ENCODE data around the gene ADARB1. TPM values are rescaled to one million over a fixed set of nuclear protein-coding genes. Genes with fewer than 3 reads are reported as not detected.

ADARB1 gene
- total and polyA plus RNA-seq, 9 of the 15 experiments (the other 6 are each of a cell fraction or from before 2014, with no cell fraction given): 6.7 to 16.0 (median 8.3) TPM

DNA sequence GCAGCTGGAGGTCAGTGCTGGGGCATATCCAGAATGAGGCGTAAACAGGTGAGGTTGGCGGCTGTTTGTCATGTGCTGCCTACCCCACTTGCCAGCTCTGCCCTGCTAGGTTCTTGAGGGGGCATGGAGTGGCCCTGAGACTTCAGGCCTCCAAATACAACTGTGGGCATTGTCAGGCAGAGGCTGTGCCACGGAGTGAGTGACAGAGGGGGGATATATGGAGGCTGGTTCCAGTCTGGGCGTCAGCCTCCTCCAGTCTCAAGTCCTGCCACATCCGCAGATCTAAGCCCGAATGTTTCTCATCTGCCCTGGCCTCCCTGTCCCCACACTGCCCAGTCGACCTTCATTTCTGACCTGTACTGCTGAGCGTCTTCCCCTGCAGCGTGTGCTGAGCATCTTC lies 128.0 kb downstream of the ADARB1 start (continued):
- TF ChIP-seq, protein P1, sequence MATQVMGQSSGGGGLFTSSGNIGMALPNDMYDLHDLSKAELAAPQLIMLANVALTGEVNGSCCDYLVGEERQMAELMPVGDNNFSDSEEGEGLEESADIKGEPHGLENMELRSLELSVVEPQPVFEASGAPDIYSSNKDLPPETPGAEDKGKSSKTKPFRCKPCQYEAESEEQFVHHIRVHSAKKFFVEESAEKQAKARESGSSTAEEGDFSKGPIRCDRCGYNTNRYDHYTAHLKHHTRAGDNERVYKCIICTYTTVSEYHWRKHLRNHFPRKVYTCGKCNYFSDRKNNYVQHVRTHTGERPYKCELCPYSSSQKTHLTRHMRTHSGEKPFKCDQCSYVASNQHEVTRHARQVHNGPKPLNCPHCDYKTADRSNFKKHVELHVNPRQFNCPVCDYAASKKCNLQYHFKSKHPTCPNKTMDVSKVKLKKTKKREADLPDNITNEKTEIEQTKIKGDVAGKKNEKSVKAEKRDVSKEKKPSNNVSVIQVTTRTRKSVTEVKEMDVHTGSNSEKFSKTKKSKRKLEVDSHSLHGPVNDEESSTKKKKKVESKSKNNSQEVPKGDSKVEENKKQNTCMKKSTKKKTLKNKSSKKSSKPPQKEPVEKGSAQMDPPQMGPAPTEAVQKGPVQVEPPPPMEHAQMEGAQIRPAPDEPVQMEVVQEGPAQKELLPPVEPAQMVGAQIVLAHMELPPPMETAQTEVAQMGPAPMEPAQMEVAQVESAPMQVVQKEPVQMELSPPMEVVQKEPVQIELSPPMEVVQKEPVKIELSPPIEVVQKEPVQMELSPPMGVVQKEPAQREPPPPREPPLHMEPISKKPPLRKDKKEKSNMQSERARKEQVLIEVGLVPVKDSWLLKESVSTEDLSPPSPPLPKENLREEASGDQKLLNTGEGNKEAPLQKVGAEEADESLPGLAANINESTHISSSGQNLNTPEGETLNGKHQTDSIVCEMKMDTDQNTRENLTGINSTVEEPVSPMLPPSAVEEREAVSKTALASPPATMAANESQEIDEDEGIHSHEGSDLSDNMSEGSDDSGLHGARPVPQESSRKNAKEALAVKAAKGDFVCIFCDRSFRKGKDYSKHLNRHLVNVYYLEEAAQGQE (IDR thresholded peaks at IDR 0.05; ENCODE audit: borderline replicate concordance): no peak
- TF ChIP-seq, protein P1 (CRISPR knock-in tag; IDR thresholded peaks at IDR 0.05; ENCODE audit: low read depth): no peak
- TF ChIP-seq PTRF (tag; IDR thresholded peaks at IDR 0.05) (no peak), ZNF431 (CRISPR knock-in tag; IDR thresholded peaks at IDR 0.05) (no peak), NR0B1 (IDR thresholded peaks at IDR 0.05; ENCODE audit: partially characterized antibody) (no peak), CCNT2 (IDR thresholded peaks at IDR 0.05; ENCODE audit: borderline replicate concordance, extremely low read depth, insufficient read length, low read depth, low read length) (no peak), CBFB (CRISPR knock-in tag; IDR thresholded peaks at IDR 0.05) (no peak), BDP1 (IDR thresholded peaks at IDR 0.05; ENCODE audit: insufficient read depth, insufficient read length) (no peak), GABPB1 (CRISPR knock-in tag; IDR thresholded peaks at IDR 0.05) (no peak), ZNF274 (IDR thresholded peaks at IDR 0.05; ENCODE audit: borderline replicate concordance, low read depth, low read length) (no peak), NCOA1 (IDR thresholded peaks at IDR 0.05; ENCODE audit: low read depth) (no peak), ZNF583 (CRISPR knock-in tag; IDR thresholded peaks at IDR 0.05) (no peak)

All from K562 (cell line).